NCI-H2227 (cell line): ENCODE measurements around the gene SAP25.
A peak's percentile ranks its signal among the peaks of the same experiment; 100 is the strongest.
"Not testable (repeated sequence)": the region's sequence is repeated elsewhere in the genome, so short reads cannot be mapped to it uniquely, and the experiment has no call there.

Experiments
- DNase-seq: peaks from one replicate; lab custom pipeline; 2025; ENCODE audit not compliant: unreplicated experiment; lab: John Stamatoyannopoulos, UW

SAP25 gene

DNA sequence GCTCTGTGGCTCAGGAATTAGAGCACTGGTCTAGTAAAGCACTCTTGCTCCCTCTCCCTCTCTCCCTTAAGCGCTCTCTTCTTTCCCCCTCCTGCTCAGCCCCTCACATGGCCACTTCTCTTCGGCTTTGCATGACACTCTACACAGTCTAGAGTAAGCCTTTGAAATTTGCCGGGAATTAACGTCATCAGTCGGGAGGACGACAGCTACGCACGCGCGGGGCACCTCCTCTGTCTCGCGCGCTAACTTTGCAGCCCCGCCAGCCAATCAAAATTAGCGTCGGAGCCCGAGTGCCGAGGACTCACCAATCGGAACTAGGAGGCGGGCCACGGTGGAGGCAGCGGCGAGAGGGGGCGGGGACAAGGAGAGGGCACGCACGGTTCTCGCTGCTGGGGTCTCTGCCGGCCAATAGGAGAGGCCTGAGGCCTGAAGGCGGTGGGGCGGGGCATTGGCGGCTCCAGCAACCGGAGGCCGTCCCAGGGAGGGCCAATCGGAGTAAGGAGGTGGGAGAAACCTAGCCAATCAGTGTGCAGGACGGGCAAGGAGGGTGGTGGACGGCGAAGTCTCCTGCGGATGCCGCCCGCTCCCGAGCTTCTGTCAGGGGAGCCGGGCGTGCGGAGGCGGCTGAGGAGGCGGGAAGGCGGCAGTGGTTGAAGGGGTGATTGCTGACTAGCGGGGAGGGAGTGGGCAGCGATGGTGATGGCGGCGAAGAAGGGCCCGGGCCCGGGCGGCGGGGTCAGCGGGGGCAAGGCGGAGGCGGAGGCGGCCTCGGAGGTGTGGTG lies 34.9 kb downstream of the SAP25 start, which contains the start of gene AGFG2:
Gene AGFG2, plus strand, starts transcription at position 550 of the 782 bp plus-strand sequence. Its CDS starts 144 bp downstream, at position 694.
- peak; percentile 100 for DNase-seq

GRCh38 chr7:100538348-100538653 lies 35.4 kb downstream of the SAP25 start:
- DNase-seq = no peak

DNA sequence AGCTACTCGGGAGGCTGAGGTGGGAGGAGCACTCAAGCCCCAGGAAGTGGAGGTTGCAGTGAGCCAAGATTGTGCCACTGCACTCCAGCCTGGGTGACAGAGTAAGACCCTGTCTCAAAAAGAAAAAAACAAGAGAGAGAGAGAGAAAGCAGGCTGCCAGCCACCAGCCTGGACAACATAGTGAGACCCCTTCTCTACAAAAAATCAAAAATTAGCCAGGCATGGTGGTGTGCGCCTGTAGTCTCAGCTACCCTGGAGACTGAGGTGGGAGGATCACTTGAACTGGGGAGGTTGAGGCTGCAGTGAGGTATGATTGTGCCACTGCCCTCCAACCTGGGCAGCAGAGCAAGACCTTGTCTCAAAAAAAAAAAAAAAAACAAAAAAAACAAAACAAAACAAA lies 37.0 kb downstream of the SAP25 start:
- DNase-seq = not testable (repeated sequence)

DNA sequence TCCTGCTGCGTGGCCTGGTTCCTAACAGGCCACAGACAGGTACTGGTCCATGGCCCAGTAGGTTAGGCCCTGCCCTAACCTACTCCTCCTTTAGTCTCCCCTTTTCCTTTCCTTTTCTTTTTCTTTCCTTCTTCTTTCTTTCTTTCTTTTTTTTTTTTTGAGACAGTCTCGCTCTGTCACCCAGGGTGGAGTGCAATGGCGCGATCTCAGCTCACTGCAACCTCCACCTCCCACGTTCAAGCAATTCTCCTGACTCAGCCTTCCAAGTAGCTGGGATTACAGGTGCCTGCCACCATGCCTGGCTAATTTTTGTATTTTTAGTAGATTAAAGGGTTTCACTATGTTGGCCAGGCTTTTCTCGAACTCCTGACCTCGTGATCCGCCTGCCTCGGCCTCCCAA lies 37.7 kb downstream of the SAP25 start:
- DNase-seq = not testable (repeated sequence)

GRCh38 chr7:100532165-100533022 lies 41.3 kb downstream of the SAP25 start:
- no peak for DNase-seq

DNA sequence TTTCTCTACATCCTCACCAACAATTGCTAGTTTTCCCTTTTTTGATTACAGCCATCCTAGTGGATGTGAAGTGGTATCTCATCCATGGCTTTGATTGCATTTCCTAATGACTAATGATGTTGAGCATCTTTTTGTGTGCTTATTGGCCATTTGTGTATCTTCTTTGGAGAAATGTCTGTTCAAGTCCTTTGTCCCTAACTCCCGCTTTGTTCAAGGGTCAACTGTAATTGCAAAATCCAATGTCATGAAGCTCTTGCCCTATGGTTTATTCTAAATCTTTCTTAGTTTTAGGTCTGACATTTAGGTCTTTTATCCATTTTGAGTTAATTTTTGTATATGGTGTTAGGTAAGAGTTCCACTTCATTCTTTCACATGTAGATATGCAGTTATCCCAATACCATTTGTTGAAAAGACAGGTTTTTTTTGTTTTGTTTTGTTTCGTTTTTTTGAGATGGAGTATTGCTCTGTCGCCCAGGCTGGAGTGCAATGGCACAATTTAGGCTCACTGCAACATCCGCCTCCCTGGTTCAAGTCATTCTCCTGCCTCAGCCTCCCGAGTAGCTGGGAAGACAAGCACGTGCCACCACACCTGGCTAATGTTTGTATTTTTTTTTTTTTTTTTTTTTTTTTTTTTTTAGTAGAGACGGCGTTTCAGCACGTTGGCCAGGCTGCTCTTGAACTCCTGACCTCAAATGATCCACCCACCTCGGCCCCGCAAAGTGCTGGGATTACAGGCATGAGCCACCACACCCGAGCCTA lies 45.4 kb downstream of the SAP25 start:
- not testable (repeated sequence) for DNase-seq

- DNase-seq = not testable (repeated sequence)
These were observed 50.5 kb downstream of the SAP25 start for GRCh38 chr7:100523192-100523591.
